IPS DF 6.9 (cell line): ENCODE results near the gene LRRC25.
A peak's percentile ranks its signal among the peaks of the same experiment; 100 is the strongest.

Experiments used
- DNase-seq: peaks from one replicate; pipeline ENCODE4 v3.0.0-alpha.2; 2013; ENCODE audit warnings: low read depth, low spot score
- H3K27ac ChIP-seq: one replicate; pipeline ENCODE4 v1.5.1; 2013; ENCODE audit warnings: low read length, control low read depth
- H3K27me3 ChIP-seq: 2 replicates; pipeline ENCODE4 v1.6.1; 2013; ENCODE audit warnings: mild to moderate bottlenecking, low read length; ENCODE audit not compliant: control insufficient read depth, insufficient read depth
- H3K36me3 ChIP-seq: 2 replicates; pipeline ENCODE4 v1.6.1; 2013; ENCODE audit warnings: low read length; ENCODE audit not compliant: control insufficient read depth, insufficient read depth
- H3K4me1 ChIP-seq: 2 replicates; pipeline ENCODE4 v1.6.1; 2013; ENCODE audit warnings: low read length; ENCODE audit not compliant: control insufficient read depth, insufficient read depth
- H3K4me3 ChIP-seq: 2 replicates; pipeline ENCODE4 v1.5.1; 2013; ENCODE audit warnings: mild to moderate bottlenecking, low read length
- H3K9me3 ChIP-seq: 2 replicates; pipeline ENCODE4 v1.6.1; 2013; ENCODE audit warnings: low read length, inconsistent platforms; ENCODE audit not compliant: control insufficient read depth, insufficient read depth
- WGBS: extraction: QIAGEN DNeasy Blood & Tissue Kit; methylation state at CpG from one replicate; pipeline ENCODE4 v1.1.7; 2013; ENCODE audit warnings: mixed read lengths, missing lambda C conversion rate; ENCODE audit not compliant: insufficient read length, insufficient coverage; 5-methylcytosine and 5-hydroxymethylcytosine counted together

The LRRC25 gene

DNA sequence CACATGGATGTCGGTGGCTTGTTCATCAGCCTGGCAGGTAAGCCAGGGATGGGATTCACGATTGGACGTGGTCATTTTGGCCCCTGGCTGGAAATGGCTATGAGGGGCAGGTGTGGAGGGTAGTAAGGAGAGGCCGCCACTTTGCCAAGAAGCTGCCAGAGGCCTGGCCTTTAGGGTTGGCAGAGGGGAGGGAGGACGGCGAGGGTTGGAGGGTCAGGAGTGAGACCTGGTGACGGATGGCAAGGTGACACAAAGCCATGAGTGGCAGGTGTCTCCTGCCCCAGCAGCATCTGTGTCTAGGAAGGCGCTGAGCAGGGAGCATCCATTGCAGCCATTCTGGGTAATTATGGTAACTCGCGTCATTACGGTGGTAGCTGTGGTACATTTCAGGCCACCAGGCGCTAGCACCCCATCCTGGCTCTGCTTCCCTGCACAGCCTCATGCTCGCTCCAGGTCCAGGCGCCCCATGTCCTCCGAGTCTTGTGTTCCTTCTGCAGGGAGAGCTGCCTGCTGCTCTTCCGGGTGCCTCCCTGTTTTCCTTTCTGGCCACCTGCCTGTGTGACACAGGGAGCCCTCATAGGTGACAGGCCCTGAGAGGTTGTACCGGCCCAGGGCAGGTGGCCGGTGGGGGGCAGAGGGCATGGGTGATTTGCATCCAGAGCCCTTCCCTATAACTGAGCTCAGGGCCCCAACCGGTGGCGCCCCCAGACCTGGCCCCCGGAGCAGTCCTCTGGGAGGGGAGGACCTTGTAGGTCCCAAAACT, 26.0 kb upstream of the LRRC25 start:
- DNase-seq: no peak
- H3K27me3 ChIP-seq: peaks cover 2% of the 10 kb centered on the region; the same call in 1 of the 2 replicates
- H3K4me1 ChIP-seq: peaks cover 7% of the 10 kb centered on the region
- no peak overlapping the region for H3K27ac ChIP-seq
- no peaks in the 10 kb centered on the region for H3K36me3 ChIP-seq
- no CpG with 5 or more reads among the region's 21 CpGs for WGBS
- no peaks in the 10 kb centered on the region for H3K9me3 ChIP-seq
- H3K4me3 ChIP-seq: no peak overlapping the region

GRCh38 chr19:18422530-18423191, 25.2 kb upstream of the LRRC25 start:
- no CpG with 5 or more reads among the region's 14 CpGs for WGBS
- Histone ChIP-seq H3K9me3 (no peaks in the 10 kb centered on the region), H3K27me3 (peaks cover 2% of the 10 kb centered on the region; the same call in 1 of the 2 replicates), H3K4me1 (peaks cover 11% of the 10 kb centered on the region), H3K27ac (no peak overlapping the region), H3K4me3 (no peak overlapping the region), H3K36me3 (no peaks in the 10 kb centered on the region)
- DNase-seq: no peak

- no peak for DNase-seq
- H3K4me1 ChIP-seq: peaks cover 11% of the 10 kb centered on the region
- H3K4me3 ChIP-seq: no peak overlapping the region
- H3K9me3 ChIP-seq: no peaks in the 10 kb centered on the region
- H3K27ac ChIP-seq: no peak overlapping the region
- WGBS: no CpG with 5 or more reads among the region's 12 CpGs
- H3K36me3 ChIP-seq: no peaks in the 10 kb centered on the region
- peaks cover 2% of the 10 kb centered on the region; the same call in 1 of the 2 replicates for H3K27me3 ChIP-seq
These were observed 24.0 kb upstream of the LRRC25 start for GRCh38 chr19:18421371-18421959.

DNA sequence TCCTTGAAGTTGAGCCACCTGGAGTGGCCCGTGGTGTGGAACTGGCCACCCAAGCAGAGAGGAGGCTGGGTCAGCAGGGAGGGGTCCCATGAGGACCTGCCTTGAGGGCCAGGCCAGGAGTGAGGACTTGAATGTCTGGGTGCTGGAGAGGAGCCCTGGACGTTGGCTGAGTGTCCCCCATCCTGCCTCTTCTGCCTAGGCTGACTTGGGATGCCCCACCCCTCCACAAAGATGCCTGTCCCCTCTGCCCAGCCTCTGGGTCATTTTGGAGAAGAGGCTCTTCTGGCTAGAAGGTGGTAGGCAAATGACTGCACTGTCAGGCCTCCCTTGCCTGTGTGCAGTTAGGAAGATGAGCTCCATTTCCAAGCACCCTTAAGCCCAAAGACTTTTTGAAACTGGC, 23.5 kb upstream of the LRRC25 start:
- peaks cover 11% of the 10 kb centered on the region for H3K4me1 ChIP-seq
- H3K36me3 ChIP-seq: no peaks in the 10 kb centered on the region
- DNase-seq: no peak
- H3K9me3 ChIP-seq: no peaks in the 10 kb centered on the region
- no peak overlapping the region for H3K4me3 ChIP-seq
- no CpG with 5 or more reads among the region's 2 CpGs for WGBS
- peaks cover 2% of the 10 kb centered on the region; the same call in 1 of the 2 replicates for H3K27me3 ChIP-seq
- no peak overlapping the region for H3K27ac ChIP-seq

GRCh38 chr19:18419699-18420460, 22.5 kb upstream of the LRRC25 start:
- no CpG with 5 or more reads among the region's 97 CpGs for WGBS
- Histone ChIP-seq H3K4me1 (peaks cover 12% of the 10 kb centered on the region), H3K27me3 (peaks cover 2% of the 10 kb centered on the region; the same call in 1 of the 2 replicates), H3K9me3 (no peaks in the 10 kb centered on the region), H3K27ac (no peak overlapping the region), H3K4me3 (peak overlapping the region; percentile 59; the same call in 1 of the 2 replicates), H3K36me3 (no peaks in the 10 kb centered on the region)
- DNase-seq: no peak

GRCh38 chr19:18419195-18419698, 21.8 kb upstream of the LRRC25 start, which contains the start of gene SSBP4:
Gene SSBP4, plus strand, starts transcription at chr19:18419398. Its CDS starts 251 bp downstream, at chr19:18419649.
- WGBS: no CpG with 5 or more reads among the region's 80 CpGs
- Histone ChIP-seq H3K27ac (no peak within 1 kb of the TSS), H3K27me3 (peaks cover 2% of the 10 kb centered on the region; the same call in 1 of the 2 replicates), H3K9me3 (no peaks in the 10 kb centered on the region), H3K4me3 (peak within 1 kb of the TSS; percentile 59; the same call in 1 of the 2 replicates), H3K4me1 (peaks cover 10% of the 10 kb centered on the region), H3K36me3 (no peaks in the 10 kb centered on the region)
- no peak for DNase-seq

- peaks cover 10% of the 10 kb centered on the region for H3K4me1 ChIP-seq
- no peak overlapping the region for H3K27ac ChIP-seq
- peaks cover 2% of the 10 kb centered on the region; the same call in 1 of the 2 replicates for H3K27me3 ChIP-seq
- H3K9me3 ChIP-seq: no peaks in the 10 kb centered on the region
- WGBS: no CpG with 5 or more reads among the region's 39 CpGs
- H3K36me3 ChIP-seq: no peaks in the 10 kb centered on the region
- H3K4me3 ChIP-seq: peak overlapping the region; percentile 59; the same call in 1 of the 2 replicates
- DNase-seq: no peak
These were observed 21.2 kb upstream of the LRRC25 start for GRCh38 chr19:18418483-18419194.

DNA sequence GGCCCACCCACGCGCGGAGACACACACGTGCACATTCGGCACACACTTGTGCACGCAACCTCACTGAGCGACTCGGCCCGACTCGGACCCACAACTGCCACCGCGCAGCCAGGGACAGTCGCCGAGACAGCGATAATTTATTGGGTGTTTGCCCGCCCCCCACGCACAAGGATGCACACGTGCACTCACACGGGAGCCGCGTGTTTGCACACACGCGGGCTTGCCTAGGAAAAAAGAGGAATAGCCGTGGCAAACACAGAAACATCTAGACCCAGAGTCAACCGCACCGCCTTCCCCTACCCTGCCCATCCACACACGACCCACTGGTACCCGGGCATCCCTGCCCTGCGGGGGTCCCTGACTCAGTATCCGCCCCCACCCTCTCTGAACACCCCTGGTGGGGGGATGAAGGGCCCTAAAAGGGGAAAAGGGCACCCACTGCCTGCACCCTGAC, 20.6 kb upstream of the LRRC25 start:
- Histone ChIP-seq H3K27me3 (peaks cover 2% of the 10 kb centered on the region; the same call in 1 of the 2 replicates), H3K4me1 (peaks cover 10% of the 10 kb centered on the region), H3K27ac (no peak overlapping the region), H3K36me3 (no peaks in the 10 kb centered on the region), H3K9me3 (no peaks in the 10 kb centered on the region), H3K4me3 (peak overlapping the region; percentile 3; the same call in 1 of the 2 replicates)
- DNase-seq: no peak
- WGBS: no CpG with 5 or more reads among the region's 30 CpGs

GRCh38 chr19:18417250-18418028, 20.0 kb upstream of the LRRC25 start:
- Histone ChIP-seq H3K27me3 (peaks cover 2% of the 10 kb centered on the region; the same call in 1 of the 2 replicates), H3K27ac (no peak overlapping the region), H3K4me1 (peaks cover 10% of the 10 kb centered on the region), H3K36me3 (no peaks in the 10 kb centered on the region), H3K4me3 (peak overlapping the region; percentile 29; the same call in 1 of the 2 replicates), H3K9me3 (no peaks in the 10 kb centered on the region)
- no CpG with 5 or more reads among the region's 53 CpGs for WGBS
- no peak for DNase-seq
